Mucosa of rectum (tissue), 2 donors: ENCODE data around the gene RAD51B.
"Not testable (repeated sequence)": the region's sequence is repeated elsewhere in the genome, so short reads cannot be mapped to it uniquely, and the experiment has no call there.

Source experiments
- H3K27ac ChIP-seq, 2 donors: one replicate each; pipeline ENCODE4 v1.7.0; 2013; ENCODE audit warnings: inconsistent platforms in 2 of 2, low read depth in 2 of 2, low read length in 2 of 2
- H3K27me3 ChIP-seq, 2 donors: one replicate each; pipeline ENCODE4 v1.7.0; 2013; ENCODE audit warnings: low read length in 2 of 2; ENCODE audit not compliant: control insufficient read depth in 2 of 2, insufficient read depth in 2 of 2
- H3K36me3 ChIP-seq, 2 donors: one replicate each; pipeline ENCODE4 v1.7.0; 2013; ENCODE audit warnings: low read length in 2 of 2; ENCODE audit not compliant: control insufficient read depth in 2 of 2, insufficient read depth in 2 of 2
- H3K4me1 ChIP-seq, 2 donors: one replicate each; pipeline ENCODE4 v1.7.0; 2013; ENCODE audit warnings: low read length in 2 of 2, mild to moderate bottlenecking in 1 of 2; ENCODE audit not compliant: control insufficient read depth in 2 of 2, insufficient read depth in 2 of 2
- H3K4me3 ChIP-seq, 2 donors: one replicate each; pipeline ENCODE4 v1.7.0; 2013; ENCODE audit warnings: low read length in 2 of 2
- H3K9ac ChIP-seq, 2 donors: one replicate each; pipeline ENCODE4 v1.7.0; 2013; ENCODE audit warnings: low read length in 2 of 2, low read depth in 1 of 2, mild to moderate bottlenecking in 1 of 2
- H3K9me3 ChIP-seq, 2 donors: one replicate each; pipeline ENCODE4 v1.7.0; 2013; ENCODE audit warnings: low read length in 2 of 2; ENCODE audit not compliant: control insufficient read depth in 2 of 2
- donor health status: healthy.
- donor health status: Normal muscosa, but diverticular disease.

The RAD51B gene

GRCh38 chr14:68691792-68692118 lies 872.2 kb downstream of the RAD51B start:
- no peak overlapping the region for H3K27ac ChIP-seq
- peaks cover 0 to 7% of the 10 kb centered on the region in 2 donors for H3K4me1 ChIP-seq
- H3K4me3 ChIP-seq: no peak overlapping the region
- H3K36me3 ChIP-seq: no peaks in the 10 kb centered on the region
- no peaks in the 10 kb centered on the region for H3K9me3 ChIP-seq
- H3K27me3 ChIP-seq: no peaks in the 10 kb centered on the region
- no peak overlapping the region for H3K9ac ChIP-seq

GRCh38 chr14:68692216-68692615 lies 872.6 kb downstream of the RAD51B start:
- peaks cover 0 to 7% of the 10 kb centered on the region in 2 donors for H3K4me1 ChIP-seq

GRCh38 chr14:68692916-68693771 lies 873.6 kb downstream of the RAD51B start:
- H3K27ac ChIP-seq: peak overlapping the region in 1 of 2 donors; percentile 9
- no peak overlapping the region for H3K4me3 ChIP-seq
- peaks cover 0 to 7% of the 10 kb centered on the region in 2 donors for H3K4me1 ChIP-seq
- H3K9me3 ChIP-seq: no peaks in the 10 kb centered on the region
- no peak overlapping the region for H3K9ac ChIP-seq
- no peaks in the 10 kb centered on the region for H3K36me3 ChIP-seq
- H3K27me3 ChIP-seq: no peaks in the 10 kb centered on the region

More at GRCh38 chr14:68692216-68692615, 872.6 kb downstream of the RAD51B start:
- H3K9me3 ChIP-seq: no peaks in the 10 kb centered on the region
- no peaks in the 10 kb centered on the region for H3K36me3 ChIP-seq
- H3K27ac ChIP-seq: no peak overlapping the region
- no peak overlapping the region for H3K9ac ChIP-seq
- H3K4me3 ChIP-seq: no peak overlapping the region
- H3K27me3 ChIP-seq: no peaks in the 10 kb centered on the region

GRCh38 chr14:68693926-68694325 lies 874.3 kb downstream of the RAD51B start:
- Histone ChIP-seq H3K36me3 (no peaks in the 10 kb centered on the region), H3K27me3 (no peaks in the 10 kb centered on the region), H3K4me1 (peaks cover 0 to 3% of the 10 kb centered on the region in 2 donors), H3K27ac (no peak overlapping the region), H3K9ac (no peak overlapping the region), H3K4me3 (no peak overlapping the region), H3K9me3 (no peaks in the 10 kb centered on the region)

GRCh38 chr14:68694516-68695235 lies 875.1 kb downstream of the RAD51B start:
- Histone ChIP-seq H3K27me3 (no peaks in the 10 kb centered on the region), H3K36me3 (no peaks in the 10 kb centered on the region), H3K9ac (no peak overlapping the region), H3K27ac (no peak overlapping the region), H3K4me3 (no peak overlapping the region), H3K9me3 (no peaks in the 10 kb centered on the region), H3K4me1 (peaks cover 0 to 3% of the 10 kb centered on the region in 2 donors)

GRCh38 chr14:68695326-68695768 lies 875.8 kb downstream of the RAD51B start:
- Histone ChIP-seq H3K27ac (no peak overlapping the region), H3K27me3 (no peaks in the 10 kb centered on the region), H3K36me3 (no peaks in the 10 kb centered on the region), H3K9me3 (no peaks in the 10 kb centered on the region), H3K4me1 (peaks cover 0 to 3% of the 10 kb centered on the region in 2 donors), H3K4me3 (no peak overlapping the region), H3K9ac (no peak overlapping the region)

- peaks cover 0 to 3% of the 10 kb centered on the region in 2 donors for H3K4me1 ChIP-seq
- no peak overlapping the region for H3K27ac ChIP-seq
- H3K4me3 ChIP-seq: no peak overlapping the region
Measured at GRCh38 chr14:68695856-68696255, 876.3 kb downstream of the RAD51B start.

GRCh38 chr14:68696266-68696665 lies 876.7 kb downstream of the RAD51B start:
- Histone ChIP-seq H3K27ac (no peak overlapping the region), H3K27me3 (no peaks in the 10 kb centered on the region), H3K36me3 (no peaks in the 10 kb centered on the region), H3K9ac (no peak overlapping the region), H3K4me3 (no peak overlapping the region), H3K4me1 (peaks cover 0 to 3% of the 10 kb centered on the region in 2 donors), H3K9me3 (no peaks in the 10 kb centered on the region)

More at GRCh38 chr14:68695856-68696255, 876.3 kb downstream of the RAD51B start:
- Histone ChIP-seq H3K9me3 (no peaks in the 10 kb centered on the region), H3K27me3 (no peaks in the 10 kb centered on the region), H3K36me3 (no peaks in the 10 kb centered on the region), H3K9ac (no peak overlapping the region)

GRCh38 chr14:68696721-68697495 lies 877.3 kb downstream of the RAD51B start:
- Histone ChIP-seq H3K9me3 (no peaks in the 10 kb centered on the region), H3K27ac (no peak overlapping the region), H3K9ac (no peak overlapping the region), H3K4me3 (no peak overlapping the region), H3K27me3 (no peaks in the 10 kb centered on the region), H3K4me1 (peaks cover 0 to 3% of the 10 kb centered on the region in 2 donors), H3K36me3 (no peaks in the 10 kb centered on the region)

- H3K4me1 ChIP-seq, H3K9ac ChIP-seq, H3K36me3 ChIP-seq, H3K4me3 ChIP-seq, H3K27me3 ChIP-seq, H3K9me3 ChIP-seq, H3K27ac ChIP-seq: not testable (repeated sequence)
Measured at GRCh38 chr14:68698773-68699172, 879.2 kb downstream of the RAD51B start.
